Chondrocyte (in vitro differentiated cells): ENCODE measurements around the gene SETD2. TPM values are rescaled to one million over a fixed set of nuclear protein-coding genes. Genes with fewer than 3 reads are reported as not detected.
"Not testable (repeated sequence)": the region's sequence is repeated elsewhere in the genome, so short reads cannot be mapped to it uniquely, and the experiment has no call there.

Experiments
- DNase-seq: peaks from one replicate; pipeline ENCODE4 v3.0.0; 2021; ENCODE audit warnings: mixed read lengths, low spot score
- H3K27ac Mint-ChIP-seq: one replicate; pipeline ENCODE4 v1.8.0; 2021; ENCODE audit warnings: mild to moderate bottlenecking, moderate library complexity, mixed read lengths; ENCODE audit not compliant: unreplicated experiment
- H3K27me3 Mint-ChIP-seq: 2 replicates; pipeline ENCODE4 v1.8.0; 2021; ENCODE audit warnings: low read depth, mixed read lengths
- H3K36me3 Mint-ChIP-seq: 2 replicates; pipeline ENCODE4 v1.8.0; 2021; ENCODE audit warnings: low read depth, mixed read lengths
- H3K4me1 Mint-ChIP-seq: 2 replicates; pipeline ENCODE4 v1.8.0; 2021; ENCODE audit warnings: low read depth, mild to moderate bottlenecking, mixed read lengths
- H3K4me3 Mint-ChIP-seq: one replicate; pipeline ENCODE4 v1.8.0; 2021; ENCODE audit warnings: mild to moderate bottlenecking, moderate library complexity, mixed read lengths; ENCODE audit not compliant: unreplicated experiment
- H3K9me3 Mint-ChIP-seq: 2 replicates; pipeline ENCODE4 v1.8.0; 2021; ENCODE audit warnings: low read depth, mixed read lengths
- CTCF ChIP-seq: fragments of 200-600 bp; sonication (generic); IDR thresholded peaks from 2 replicates; pipeline ENCODE4 v1.5.0; 2021; ENCODE audit warnings: antibody characterized with exemption, mild to moderate bottlenecking, moderate library complexity
- long read RNA-seq: library from polyadenylated mRNA; stranded (forward); transcript quantifications from one replicate; pipeline ENCODE4 v2.0.0, GENCODE V29; 2021
- total RNA-seq: library from RNA; stranded (reverse); gene quantifications from 3 replicates; pipeline ENCODE4 v1.2.1, GENCODE V29; 2021

The SETD2 gene
- total RNA-seq = 34.6 to 41.4 TPM (median 37.3 TPM) in 3 replicates
- long read RNA-seq, partial matches to known transcripts = 5 of 8 reads
- long read RNA-seq, other reads (novel, unspliced or antisense) = 3 of 8 reads

- H3K36me3 Mint-ChIP-seq = no peaks in the 10 kb centered on the region
- DNase-seq = peak; percentile 96
- peak within 1 kb of the TSS; percentile 89 for H3K4me3 Mint-ChIP-seq
- H3K27ac Mint-ChIP-seq = peak within 1 kb of the TSS; percentile 98
- H3K9me3 Mint-ChIP-seq = no peaks in the 10 kb centered on the region
- peaks cover 41% of the 10 kb centered on the region for H3K4me1 Mint-ChIP-seq
- no peaks in the 10 kb centered on the region for H3K27me3 Mint-ChIP-seq
- peak; percentile 70 for TF ChIP-seq CTCF
Observed at GRCh38 chr3:47164007-47164881, at the start of gene SETD2. Gene SETD2, minus strand, starts transcription at chr3:47164113. Its CDS starts 189 bp downstream, at chr3:47163924.

GRCh38 chr3:47210863-47211405 is 47.0 kb upstream of the SETD2 start:
- H3K27ac Mint-ChIP-seq = no peak overlapping the region
- no peak for DNase-seq
- H3K9me3 Mint-ChIP-seq = no peaks in the 10 kb centered on the region
- H3K27me3 Mint-ChIP-seq = no peaks in the 10 kb centered on the region
- no peak overlapping the region for H3K4me3 Mint-ChIP-seq
- TF ChIP-seq CTCF = no peak
- peaks cover 6% of the 10 kb centered on the region for H3K4me1 Mint-ChIP-seq
- no peaks in the 10 kb centered on the region for H3K36me3 Mint-ChIP-seq

- H3K27me3 Mint-ChIP-seq, H3K9me3 Mint-ChIP-seq, H3K4me1 Mint-ChIP-seq, H3K27ac Mint-ChIP-seq, H3K36me3 Mint-ChIP-seq, H3K4me3 Mint-ChIP-seq, DNase-seq: not testable (repeated sequence)
Observed at GRCh38 chr3:47206022-47206421, 42.1 kb upstream of the SETD2 start.

GRCh38 chr3:47204875-47205274 is 41.0 kb upstream of the SETD2 start:
- no peak overlapping the region for H3K27ac Mint-ChIP-seq
- no peaks in the 10 kb centered on the region for H3K27me3 Mint-ChIP-seq
- DNase-seq = no peak
- TF ChIP-seq CTCF = no peak
- H3K4me3 Mint-ChIP-seq = no peak overlapping the region
- no peaks in the 10 kb centered on the region for H3K36me3 Mint-ChIP-seq
- no peaks in the 10 kb centered on the region for H3K4me1 Mint-ChIP-seq
- H3K9me3 Mint-ChIP-seq = no peaks in the 10 kb centered on the region

GRCh38 chr3:47202542-47202941 is 38.6 kb upstream of the SETD2 start:
- Mint-ChIP-seq H3K4me3 (no peak overlapping the region), H3K4me1 (no peaks in the 10 kb centered on the region), H3K9me3 (no peaks in the 10 kb centered on the region), H3K27ac (no peak overlapping the region), H3K36me3 (no peaks in the 10 kb centered on the region), H3K27me3 (no peaks in the 10 kb centered on the region)
- no peak for TF ChIP-seq CTCF
- DNase-seq = no peak
